GM19023 (cell line): ENCODE data around the gene COA4.
"Not testable (repeated sequence)": the region's sequence is repeated elsewhere in the genome, so short reads cannot be mapped to it uniquely, and the experiment has no call there.

Experiments used
- ATAC-seq: cut with Tn5 transposase; IDR thresholded peaks from one replicate; pipeline ENCODE4 v1.9.1; 2021; ENCODE audit warnings: mild to moderate bottlenecking, moderate library complexity; ENCODE audit not compliant: unreplicated experiment

Gene COA4

GRCh38 chr11:73876424-73877310 is at the start of gene COA4, which contains the start of gene PAAF1:
TSS of gene COA4 (minus strand) at chr11:73876846. CDS start at chr11:73873378, 3,468 bp downstream.
TSS of gene PAAF1 (plus strand) at chr11:73876999. CDS start at chr11:73877022, 23 bp downstream.
- peak; percentile 96 for ATAC-seq

GRCh38 chr11:73921180-73921579 is 44.5 kb upstream of the COA4 start:
- no peak for ATAC-seq

- ATAC-seq: no peak
These were observed 39.8 kb upstream of the COA4 start for GRCh38 chr11:73916435-73916834.

GRCh38 chr11:73914284-73914683 is 37.6 kb upstream of the COA4 start:
- ATAC-seq: no peak

- ATAC-seq: no peak
These were observed 36.8 kb upstream of the COA4 start for GRCh38 chr11:73913472-73913871.

- ATAC-seq: no peak
These were observed 35.4 kb upstream of the COA4 start for GRCh38 chr11:73912026-73912425.

GRCh38 chr11:73907191-73907590 is 30.5 kb upstream of the COA4 start:
- no peak for ATAC-seq

GRCh38 chr11:73902303-73902702 is 25.7 kb upstream of the COA4 start:
- no peak for ATAC-seq

GRCh38 chr11:73894725-73895335 is 18.2 kb upstream of the COA4 start:
- ATAC-seq: no peak

GRCh38 chr11:73893041-73893440 is 16.4 kb upstream of the COA4 start:
- ATAC-seq: no peak

- ATAC-seq: no peak
These were observed 12.9 kb upstream of the COA4 start for GRCh38 chr11:73889536-73889935.

- ATAC-seq: no peak
These were observed 12.4 kb upstream of the COA4 start for GRCh38 chr11:73889019-73889418.

GRCh38 chr11:73888244-73888643 is 11.6 kb upstream of the COA4 start:
- no peak for ATAC-seq

GRCh38 chr11:73883856-73884255 is 7.2 kb upstream of the COA4 start:
- ATAC-seq: no peak

GRCh38 chr11:73880449-73880848 is 3.8 kb upstream of the COA4 start:
- ATAC-seq: not testable (repeated sequence)

- ATAC-seq: no peak
These were observed 2.1 kb upstream of the COA4 start for GRCh38 chr11:73878771-73879170.

GRCh38 chr11:73875840-73876239 is 806 bp downstream of the COA4 start:
- no peak for ATAC-seq

- no peak for ATAC-seq
These were observed 1.3 kb downstream of the COA4 start for GRCh38 chr11:73875380-73875779.

GRCh38 chr11:73872749-73873357 is 3.8 kb downstream of the COA4 start:
- ATAC-seq: no peak

GRCh38 chr11:73870261-73870660 is 6.4 kb downstream of the COA4 start:
- no peak for ATAC-seq

- ATAC-seq: no peak
These were observed 7.2 kb downstream of the COA4 start for GRCh38 chr11:73869332-73869949.
